Astrocyte (in vitro differentiated cells and primary cell): ENCODE data around the gene DIAPH2. TPM values are rescaled to one million over a fixed set of nuclear protein-coding genes. Genes with fewer than 3 reads are reported as not detected.

Source experiments
- DNase-seq: peaks from one replicate; pipeline ENCODE4 v3.0.0-alpha.2; 2010; ENCODE audit warnings: low read depth
- FAIRE-seq: peaks from 2 replicates; lab custom pipeline; 2011; peaks lifted over from hg19 to GRCh38; lab: Jason Lieb, UNC
- H2AFZ ChIP-seq: 2 replicates; pipeline ENCODE4 v1.6.0; 2012; ENCODE audit warnings: low read depth, low read length, inconsistent platforms
- H3K27ac ChIP-seq: 2 replicates; pipeline ENCODE4 v1.5.1; 2011; ENCODE audit warnings: low read depth, low read length, inconsistent platforms
- H3K27me3 ChIP-seq: 2 replicates; pipeline ENCODE4 v1.6.0; 2011; ENCODE audit warnings: low read length, inconsistent platforms; ENCODE audit not compliant: insufficient read depth
- H3K36me3 ChIP-seq: 2 replicates; pipeline ENCODE4 v1.5.1; 2011; ENCODE audit warnings: low read length, inconsistent platforms; ENCODE audit not compliant: insufficient read depth
- H3K4me1 ChIP-seq: 2 replicates; pipeline ENCODE4 v1.5.1; 2011; ENCODE audit warnings: low read length, inconsistent platforms; ENCODE audit not compliant: insufficient read depth
- H3K4me2 ChIP-seq: 2 replicates; pipeline ENCODE4 v1.6.0; 2012; ENCODE audit warnings: low read length, inconsistent platforms
- H3K4me3 ChIP-seq: 2 replicates; pipeline ENCODE4 v1.5.1; 2011; ENCODE audit warnings: low read depth, mild to moderate bottlenecking, low read length, inconsistent platforms; ENCODE audit not compliant: insufficient read depth
- H3K79me2 ChIP-seq: 2 replicates; pipeline ENCODE4 v1.6.0; 2012; ENCODE audit warnings: mild to moderate bottlenecking, low read length, inconsistent platforms; ENCODE audit not compliant: insufficient read depth
- H3K9ac ChIP-seq: 2 replicates; pipeline ENCODE4 v1.6.0; 2012; ENCODE audit warnings: mild to moderate bottlenecking, low read length, inconsistent platforms
- H3K9me3 ChIP-seq: 2 replicates; pipeline ENCODE4 v1.5.1; 2012; ENCODE audit warnings: low read depth, mild to moderate bottlenecking, low read length, inconsistent platforms; ENCODE audit not compliant: insufficient read depth
- H4K20me1 ChIP-seq: 2 replicates; pipeline ENCODE4 v1.6.0; 2012; ENCODE audit warnings: low read length, inconsistent platforms; ENCODE audit not compliant: insufficient read depth
- H3K27ac Mint-ChIP-seq: one replicate; pipeline ENCODE4 v1.8.0; 2021; ENCODE audit warnings: mild to moderate bottlenecking, mixed read lengths; ENCODE audit not compliant: unreplicated experiment
- H3K27me3 Mint-ChIP-seq: one replicate; pipeline ENCODE4 v1.8.0; 2021; ENCODE audit warnings: low read depth, mixed read lengths; ENCODE audit not compliant: unreplicated experiment
- H3K36me3 Mint-ChIP-seq: one replicate; pipeline ENCODE4 v1.8.0; 2021; ENCODE audit warnings: low read depth, mixed read lengths; ENCODE audit not compliant: unreplicated experiment
- H3K4me1 Mint-ChIP-seq: one replicate; pipeline ENCODE4 v1.8.0; 2021; ENCODE audit warnings: low read depth, mixed read lengths; ENCODE audit not compliant: unreplicated experiment
- H3K4me3 Mint-ChIP-seq: one replicate; pipeline ENCODE4 v1.8.0; 2021; ENCODE audit warnings: mild to moderate bottlenecking, moderate library complexity, mixed read lengths; ENCODE audit not compliant: unreplicated experiment
- H3K9me3 Mint-ChIP-seq: one replicate; pipeline ENCODE4 v1.8.0; 2021; ENCODE audit warnings: mild to moderate bottlenecking, mixed read lengths; ENCODE audit not compliant: unreplicated experiment
- EZH2 ChIP-seq: IDR thresholded peaks from 2 replicates; pipeline ENCODE4 v1.6.1; 2012; ENCODE audit warnings: mild to moderate bottlenecking, low read length, inconsistent platforms; ENCODE audit not compliant: insufficient read depth
- total RNA-seq: library from RNA; stranded (reverse); gene quantifications from 2 replicates; pipeline ENCODE4 v1.2.1, GENCODE V29; 2021
- TF ChIP-seq, protein P1 (sequence below): IDR thresholded peaks from 2 replicates; pipeline ENCODE4 v1.5.1; 2011; ENCODE audit warnings: low read depth, mild to moderate bottlenecking, inconsistent platforms, low read length, moderate library complexity; ENCODE audit not compliant: insufficient read depth

DIAPH2 gene
- total RNA-seq, 1 donor from 2014 or later, result 9.8 TPM

DNA sequence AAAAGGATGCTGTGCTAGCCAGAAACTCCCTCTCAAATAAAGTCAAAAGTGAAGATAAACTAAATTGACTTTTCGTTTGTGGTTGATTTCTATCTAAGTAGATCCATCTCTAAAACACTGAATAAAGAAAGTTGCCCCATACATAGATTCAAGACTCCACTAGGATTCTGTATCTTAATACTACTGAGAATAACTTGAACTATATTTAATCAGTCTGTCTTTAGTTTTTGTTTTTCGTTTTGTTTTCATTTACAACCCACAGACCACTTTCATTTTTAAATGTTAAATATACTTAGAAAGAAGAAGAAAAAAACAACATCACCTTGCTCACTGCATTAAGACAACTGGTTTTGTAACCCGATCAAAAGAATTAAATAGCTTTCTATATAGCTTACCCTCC, 854.1 kb downstream of the DIAPH2 start:
- Histone ChIP-seq H3K4me2 (no peak overlapping the region), H3K27ac (no peak overlapping the region), H3K4me3 (no peak overlapping the region), H3K79me2 (no peaks in the 10 kb centered on the region), H3K4me1 (no peaks in the 10 kb centered on the region), H4K20me1 (no peaks in the 10 kb centered on the region), H3K9ac (no peak overlapping the region), H2AFZ (no peak overlapping the region), H3K9me3 (no peaks in the 10 kb centered on the region), H3K27me3 (no peaks in the 10 kb centered on the region), H3K36me3 (no peaks in the 10 kb centered on the region)
- FAIRE-seq, result peak; percentile 47
- TF ChIP-seq, protein P1, sequence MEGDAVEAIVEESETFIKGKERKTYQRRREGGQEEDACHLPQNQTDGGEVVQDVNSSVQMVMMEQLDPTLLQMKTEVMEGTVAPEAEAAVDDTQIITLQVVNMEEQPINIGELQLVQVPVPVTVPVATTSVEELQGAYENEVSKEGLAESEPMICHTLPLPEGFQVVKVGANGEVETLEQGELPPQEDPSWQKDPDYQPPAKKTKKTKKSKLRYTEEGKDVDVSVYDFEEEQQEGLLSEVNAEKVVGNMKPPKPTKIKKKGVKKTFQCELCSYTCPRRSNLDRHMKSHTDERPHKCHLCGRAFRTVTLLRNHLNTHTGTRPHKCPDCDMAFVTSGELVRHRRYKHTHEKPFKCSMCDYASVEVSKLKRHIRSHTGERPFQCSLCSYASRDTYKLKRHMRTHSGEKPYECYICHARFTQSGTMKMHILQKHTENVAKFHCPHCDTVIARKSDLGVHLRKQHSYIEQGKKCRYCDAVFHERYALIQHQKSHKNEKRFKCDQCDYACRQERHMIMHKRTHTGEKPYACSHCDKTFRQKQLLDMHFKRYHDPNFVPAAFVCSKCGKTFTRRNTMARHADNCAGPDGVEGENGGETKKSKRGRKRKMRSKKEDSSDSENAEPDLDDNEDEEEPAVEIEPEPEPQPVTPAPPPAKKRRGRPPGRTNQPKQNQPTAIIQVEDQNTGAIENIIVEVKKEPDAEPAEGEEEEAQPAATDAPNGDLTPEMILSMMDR, result no peak
- Mint-ChIP-seq H3K4me1 (peaks cover 2% of the 10 kb centered on the region), H3K36me3 (no peaks in the 10 kb centered on the region), H3K27me3 (no peaks in the 10 kb centered on the region), H3K4me3 (no peak overlapping the region), H3K27ac (no peak overlapping the region), H3K9me3 (no peaks in the 10 kb centered on the region)
- no peak for DNase-seq

- Histone ChIP-seq H3K4me2 (no peak overlapping the region), H3K9me3 (no peaks in the 10 kb centered on the region), H3K9ac (no peak overlapping the region), H3K27ac (no peak overlapping the region), H2AFZ (no peak overlapping the region), H3K4me3 (no peak overlapping the region), H3K79me2 (no peaks in the 10 kb centered on the region), H3K36me3 (no peaks in the 10 kb centered on the region), H3K27me3 (no peaks in the 10 kb centered on the region), H4K20me1 (no peaks in the 10 kb centered on the region), H3K4me1 (no peaks in the 10 kb centered on the region)
- H3K27me3 Mint-ChIP-seq, result no peaks in the 10 kb centered on the region
- TF ChIP-seq, protein P1, result no peak
- no peak for TF ChIP-seq EZH2
- FAIRE-seq (peak; percentile 78), DNase-seq (no peak)
- H3K4me1 Mint-ChIP-seq, result peaks cover 2% of the 10 kb centered on the region
- no peaks in the 10 kb centered on the region for H3K9me3 Mint-ChIP-seq
- no peak overlapping the region for H3K27ac Mint-ChIP-seq
- H3K36me3 Mint-ChIP-seq, result no peaks in the 10 kb centered on the region
- H3K4me3 Mint-ChIP-seq, result no peak overlapping the region
Measured at GRCh38 chrX:97539970-97540519, 855.4 kb downstream of the DIAPH2 start.

DNA sequence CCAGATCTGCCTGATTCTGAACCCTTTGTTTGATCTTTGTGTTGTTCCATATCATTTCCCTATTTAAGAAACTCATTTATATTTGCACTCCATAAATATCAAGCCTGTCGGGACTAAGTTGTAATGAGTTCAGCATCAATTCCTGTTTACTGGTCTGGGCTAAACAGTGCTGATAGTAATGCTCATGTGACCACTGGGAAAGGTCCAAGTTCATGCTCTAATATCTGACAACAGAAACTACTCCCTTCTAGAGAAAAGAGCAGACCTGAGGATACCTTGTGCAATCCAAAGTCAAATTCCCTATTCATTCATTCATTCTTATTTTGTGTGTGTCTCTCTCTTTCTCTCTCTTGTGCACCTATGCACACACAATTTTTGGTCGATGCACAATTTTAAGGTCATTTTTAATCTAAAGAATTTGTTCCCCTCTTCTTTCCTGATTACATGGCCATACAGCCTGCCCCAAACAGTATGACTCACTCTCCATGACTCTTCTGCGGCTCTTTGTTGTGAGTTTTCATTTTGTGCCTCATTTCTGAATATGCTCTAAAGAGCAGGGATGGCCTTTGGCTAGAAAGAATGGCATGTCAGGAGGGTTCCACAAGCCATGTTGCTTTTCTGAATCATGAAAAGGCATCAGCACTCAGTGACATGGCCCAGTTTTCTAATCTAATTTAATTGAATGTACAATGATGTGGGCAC, 863.4 kb downstream of the DIAPH2 start:
- Histone ChIP-seq H3K79me2 (no peaks in the 10 kb centered on the region), H3K9me3 (no peaks in the 10 kb centered on the region), H4K20me1 (no peaks in the 10 kb centered on the region), H2AFZ (no peak overlapping the region), H3K27me3 (no peaks in the 10 kb centered on the region), H3K27ac (no peak overlapping the region), H3K36me3 (no peaks in the 10 kb centered on the region), H3K9ac (no peak overlapping the region), H3K4me3 (no peak overlapping the region), H3K4me2 (no peak overlapping the region), H3K4me1 (no peaks in the 10 kb centered on the region)
- Mint-ChIP-seq H3K27me3 (no peaks in the 10 kb centered on the region), H3K27ac (no peak overlapping the region), H3K9me3 (no peaks in the 10 kb centered on the region), H3K36me3 (no peaks in the 10 kb centered on the region), H3K4me1 (peaks cover 5% of the 10 kb centered on the region), H3K4me3 (no peak overlapping the region)
- DNase-seq (peak; percentile 39), FAIRE-seq (peak; percentile 81)
- TF ChIP-seq EZH2, result no peak
- TF ChIP-seq, protein P1, result no peak
